Activated CD8-positive, alpha-beta memory T cell treated with anti-CD3 and anti-CD28 coated beads for 4 hours (primary cell): Measurements from ENCODE around the gene MSANTD4.
"Not testable (repeated sequence)": the region's sequence is repeated elsewhere in the genome, so short reads cannot be mapped to it uniquely, and the experiment has no call there.

Experiments
- DNase-seq, 2 donors: peaks; one replicate each; pipeline ENCODE4 v3.0.0-alpha.2; 2020; ENCODE audit warnings: low read depth in 2 of 2

MSANTD4 gene

GRCh38 chr11:106021967-106022794, at the start of gene MSANTD4:
Gene MSANTD4, minus strand, starts transcription at chr11:106022240. Its CDS starts 11,323 bp downstream, at chr11:106010917.
- DNase-seq = peak; percentile 93 to 94

- no peak for DNase-seq
Measured at GRCh38 chr11:106070606-106071005, 48.6 kb upstream of the MSANTD4 start.

GRCh38 chr11:106063009-106063408, 41.0 kb upstream of the MSANTD4 start:
- no peak for DNase-seq

- no peak for DNase-seq
Measured at GRCh38 chr11:106061954-106062949, 40.2 kb upstream of the MSANTD4 start.

- DNase-seq = no peak
Measured at GRCh38 chr11:106061249-106061784, 39.3 kb upstream of the MSANTD4 start.

GRCh38 chr11:106059617-106060016, 37.6 kb upstream of the MSANTD4 start:
- DNase-seq = no peak

- not testable (repeated sequence) for DNase-seq
Measured at GRCh38 chr11:106058377-106058776, 36.3 kb upstream of the MSANTD4 start.

GRCh38 chr11:106051103-106051502, 29.1 kb upstream of the MSANTD4 start:
- DNase-seq = no peak

GRCh38 chr11:106049727-106050476, 27.9 kb upstream of the MSANTD4 start:
- DNase-seq = no peak

GRCh38 chr11:106047631-106048030, 25.6 kb upstream of the MSANTD4 start:
- no peak for DNase-seq

- no peak for DNase-seq
Measured at GRCh38 chr11:106043540-106043939, 21.5 kb upstream of the MSANTD4 start.

- no peak for DNase-seq
Measured at GRCh38 chr11:106032861-106033260, 10.8 kb upstream of the MSANTD4 start.

- no peak for DNase-seq
Measured at GRCh38 chr11:106031936-106032335, 9.9 kb upstream of the MSANTD4 start.

- no peak for DNase-seq
Measured at GRCh38 chr11:106031202-106031810, 9.3 kb upstream of the MSANTD4 start.

GRCh38 chr11:106030609-106031008, 8.6 kb upstream of the MSANTD4 start:
- DNase-seq = no peak

- no peak for DNase-seq
Measured at GRCh38 chr11:106022795-106023275, 795 bp upstream of the MSANTD4 start.

- no peak for DNase-seq
Measured at GRCh38 chr11:106021181-106021966, 666 bp downstream of the MSANTD4 start.

GRCh38 chr11:106017093-106017492, 4.9 kb downstream of the MSANTD4 start:
- no peak for DNase-seq

GRCh38 chr11:106015066-106015465, 7.0 kb downstream of the MSANTD4 start:
- DNase-seq = no peak

- no peak for DNase-seq
Measured at GRCh38 chr11:106014620-106015019, 7.4 kb downstream of the MSANTD4 start.
